DMS79 treated with DMSO at 0.1 percent for 48 hours (cell line): ENCODE measurements around the gene YTHDF2.
"Not testable (repeated sequence)": the region's sequence is repeated elsewhere in the genome, so short reads cannot be mapped to it uniquely, and the experiment has no call there.

Experiments
- DNase-seq: peaks from one replicate; lab custom pipeline; 2025; lab: John Stamatoyannopoulos, UW

Gene YTHDF2

GRCh38 chr1:28736450-28737306 lies at the start of gene YTHDF2:
Gene YTHDF2 (plus strand): TSS chr1:28736940. CDS start chr1:28737121, 181 bp downstream.
- DNase-seq, result peak; percentile 96

GRCh38 chr1:28691627-28692026 lies 45.1 kb upstream of the YTHDF2 start:
- DNase-seq, result not testable (repeated sequence)

- DNase-seq, result no peak
Measured at GRCh38 chr1:28703629-28704028, 33.1 kb upstream of the YTHDF2 start.

GRCh38 chr1:28716336-28716735 lies 20.4 kb upstream of the YTHDF2 start:
- DNase-seq, result no peak

- DNase-seq, result no peak
Measured at GRCh38 chr1:28718166-28718565, 18.6 kb upstream of the YTHDF2 start.

- no peak for DNase-seq
Measured at GRCh38 chr1:28718586-28719331, 18.0 kb upstream of the YTHDF2 start.

GRCh38 chr1:28719332-28719619 lies 17.5 kb upstream of the YTHDF2 start:
- no peak for DNase-seq

GRCh38 chr1:28720376-28720775 lies 16.4 kb upstream of the YTHDF2 start:
- no peak for DNase-seq

GRCh38 chr1:28721927-28722326 lies 14.8 kb upstream of the YTHDF2 start:
- DNase-seq, result not testable (repeated sequence)

GRCh38 chr1:28725365-28725764 lies 11.4 kb upstream of the YTHDF2 start:
- DNase-seq, result not testable (repeated sequence)

- no peak for DNase-seq
Measured at GRCh38 chr1:28735961-28736449, 735 bp upstream of the YTHDF2 start.

GRCh38 chr1:28737307-28738132 lies 780 bp downstream of the YTHDF2 start:
- DNase-seq, result peak; percentile 58

GRCh38 chr1:28740118-28740517 lies 3.4 kb downstream of the YTHDF2 start:
- no peak for DNase-seq

GRCh38 chr1:28744184-28744583 lies 7.4 kb downstream of the YTHDF2 start:
- DNase-seq, result no peak

- no peak for DNase-seq
Measured at GRCh38 chr1:28745653-28746173, 9.0 kb downstream of the YTHDF2 start.

- DNase-seq, result no peak
Measured at GRCh38 chr1:28750330-28750729, 13.6 kb downstream of the YTHDF2 start.

- not testable (repeated sequence) for DNase-seq
Measured at GRCh38 chr1:28750771-28751294, 14.1 kb downstream of the YTHDF2 start.

- DNase-seq, result no peak
Measured at GRCh38 chr1:28751315-28752060, 14.7 kb downstream of the YTHDF2 start.

GRCh38 chr1:28755701-28756100 lies 19.0 kb downstream of the YTHDF2 start:
- no peak for DNase-seq

- no peak for DNase-seq
Measured at GRCh38 chr1:28756846-28757245, 20.1 kb downstream of the YTHDF2 start.

- no peak for DNase-seq
Measured at GRCh38 chr1:28758420-28758819, 21.7 kb downstream of the YTHDF2 start.
